Urinary bladder (tissue), 4 donors: ENCODE data around the gene ETF1. TPM values are rescaled to one million over a fixed set of nuclear protein-coding genes. Genes with fewer than 3 reads are reported as not detected.

ENCODE experiments used
- DNase-seq: peaks from one replicate; pipeline ENCODE4 v3.0.0-alpha.2; 2015; ENCODE audit errors: extremely low spot score
- H3K27ac ChIP-seq: one replicate; pipeline ENCODE4 v1.5.1; 2013; ENCODE audit warnings: low read depth, mild to moderate bottlenecking, moderate library complexity
- H3K36me3 ChIP-seq: one replicate; pipeline ENCODE4 v1.6.1; 2013; ENCODE audit warnings: mild to moderate bottlenecking, moderate library complexity; ENCODE audit not compliant: insufficient read depth
- H3K4me1 ChIP-seq: one replicate; pipeline ENCODE4 v1.6.1; 2013; ENCODE audit warnings: mild to moderate bottlenecking, moderate library complexity; ENCODE audit not compliant: insufficient read depth
- H3K4me3 ChIP-seq: one replicate; pipeline ENCODE4 v1.5.1; 2013; ENCODE audit warnings: low read depth, low read length
- WGBS: extraction: QIAGEN DNeasy Blood & Tissue Kit; methylation state at CpG from one replicate; pipeline ENCODE4 v1.1.7; 2013; 5-methylcytosine and 5-hydroxymethylcytosine counted together
- polyA plus RNA-seq: library from polyadenylated mRNA; stranded (reverse); fragments of 200-250 nt; gene quantifications from one replicate; pipeline ENCODE4 v1.2.3, GENCODE V29; 2013
- total RNA-seq: library from RNA; depleted of rRNA; stranded (reverse); fragments of >200 nt; gene quantifications from one replicate; pipeline ENCODE4 v1.2.3, GENCODE V29; 2014
- donor health status: healthy with polysubstance abuse.
- donor health status: healthy.

Gene ETF1
- total RNA-seq = 66.3 TPM
- polyA plus RNA-seq = 62.0 TPM

- WGBS = under 1% methylated on average over 70 of the region's 70 CpGs
- Histone ChIP-seq H3K4me1 (peaks cover 3% of the 10 kb centered on the region), H3K36me3 (no peaks in the 10 kb centered on the region), H3K4me3 (peak within 1 kb of the TSS; percentile 93), H3K27ac (peak within 1 kb of the TSS; percentile 95)
- DNase-seq = peak; percentile 97
Observed at GRCh38 chr5:138542956-138543729, at the start of gene ETF1. Gene ETF1, minus strand, starts transcription at chr5:138543236. Its CDS starts 318 bp downstream, at chr5:138542918.

GRCh38 chr5:138588013-138588788 is 45.2 kb upstream of the ETF1 start:
- Histone ChIP-seq H3K4me1 (no peaks in the 10 kb centered on the region), H3K27ac (no peak overlapping the region), H3K36me3 (no peaks in the 10 kb centered on the region), H3K4me3 (no peak overlapping the region)
- DNase-seq = no peak
- 90% methylated on average over 2 of the region's 2 CpGs for WGBS

- H3K27ac ChIP-seq = no peak overlapping the region
- no peaks in the 10 kb centered on the region for H3K4me1 ChIP-seq
Observed at GRCh38 chr5:138585157-138585556, 42.1 kb upstream of the ETF1 start.

GRCh38 chr5:138583984-138584637 is 41.1 kb upstream of the ETF1 start:
- no peaks in the 10 kb centered on the region for H3K36me3 ChIP-seq
- no peak overlapping the region for H3K27ac ChIP-seq
- no peak overlapping the region for H3K4me3 ChIP-seq
- 76% methylated on average over 8 of the region's 8 CpGs for WGBS
- no peaks in the 10 kb centered on the region for H3K4me1 ChIP-seq
- no peak for DNase-seq

More at GRCh38 chr5:138585157-138585556, 42.1 kb upstream of the ETF1 start:
- Histone ChIP-seq H3K36me3 (no peaks in the 10 kb centered on the region), H3K4me3 (no peak overlapping the region)
- DNase-seq = no peak

- no peaks in the 10 kb centered on the region for H3K36me3 ChIP-seq
- 90% methylated on average over 3 of the region's 3 CpGs for WGBS
- no peaks in the 10 kb centered on the region for H3K4me1 ChIP-seq
- H3K4me3 ChIP-seq = no peak overlapping the region
- no peak for DNase-seq
- H3K27ac ChIP-seq = no peak overlapping the region
Observed at GRCh38 chr5:138582959-138583358, 39.9 kb upstream of the ETF1 start.

GRCh38 chr5:138580777-138581176 is 37.7 kb upstream of the ETF1 start:
- Histone ChIP-seq H3K4me3 (no peak overlapping the region), H3K4me1 (no peaks in the 10 kb centered on the region), H3K27ac (no peak overlapping the region), H3K36me3 (no peaks in the 10 kb centered on the region)
- DNase-seq = no peak

- Histone ChIP-seq H3K4me1 (no peaks in the 10 kb centered on the region), H3K27ac (no peak overlapping the region), H3K36me3 (no peaks in the 10 kb centered on the region), H3K4me3 (no peak overlapping the region)
- DNase-seq = no peak
- WGBS = 92% methylated on average over 2 of the region's 2 CpGs
Observed at GRCh38 chr5:138580001-138580400, 37.0 kb upstream of the ETF1 start.

GRCh38 chr5:138579517-138579863 is 36.5 kb upstream of the ETF1 start:
- H3K27ac ChIP-seq = no peak overlapping the region

GRCh38 chr5:138577452-138577851 is 34.4 kb upstream of the ETF1 start:
- H3K27ac ChIP-seq = no peak overlapping the region
- H3K4me1 ChIP-seq = no peaks in the 10 kb centered on the region
- 93% methylated on average over 17 of the region's 17 CpGs for WGBS
- H3K36me3 ChIP-seq = no peaks in the 10 kb centered on the region
- DNase-seq = no peak
- H3K4me3 ChIP-seq = no peak overlapping the region

More at GRCh38 chr5:138579517-138579863, 36.5 kb upstream of the ETF1 start:
- Histone ChIP-seq H3K36me3 (no peaks in the 10 kb centered on the region), H3K4me1 (no peaks in the 10 kb centered on the region), H3K4me3 (no peak overlapping the region)
- no peak for DNase-seq
- WGBS = 42% methylated on average over 2 of the region's 2 CpGs

GRCh38 chr5:138575194-138576015 is 32.4 kb upstream of the ETF1 start, which contains the start of gene HSPA9:
Gene HSPA9, minus strand, starts transcription at chr5:138575401. Its CDS starts 83 bp downstream, at chr5:138575318.
- DNase-seq = peak; percentile 99
- Histone ChIP-seq H3K27ac (peak within 1 kb of the TSS; percentile 99), H3K36me3 (no peaks in the 10 kb centered on the region), H3K4me3 (peak within 1 kb of the TSS; percentile 79), H3K4me1 (no peaks in the 10 kb centered on the region)
- WGBS = under 1% methylated on average over 73 of the region's 73 CpGs

- Histone ChIP-seq H3K27ac (peak overlapping the region; percentile 99), H3K36me3 (peaks cover 2% of the 10 kb centered on the region), H3K4me3 (peak overlapping the region; percentile 79), H3K4me1 (no peaks in the 10 kb centered on the region)
- DNase-seq = no peak
- WGBS = under 1% methylated on average over 18 of the region's 18 CpGs
Observed at GRCh38 chr5:138574744-138575193, 31.7 kb upstream of the ETF1 start.

GRCh38 chr5:138573949-138574670 is 31.1 kb upstream of the ETF1 start:
- 41% methylated on average over 9 of the region's 9 CpGs for WGBS
- Histone ChIP-seq H3K4me1 (no peaks in the 10 kb centered on the region), H3K4me3 (peak overlapping the region; percentile 79), H3K36me3 (peaks cover 2% of the 10 kb centered on the region), H3K27ac (no peak overlapping the region)
- no peak for DNase-seq
